Muscle layer of duodenum (tissue), 2 donors: ENCODE results near the gene TRPV5.
"Not testable (repeated sequence)": the region's sequence is repeated elsewhere in the genome, so short reads cannot be mapped to it uniquely, and the experiment has no call there.

ENCODE experiments used
- H3K27ac ChIP-seq: one replicate; pipeline ENCODE4 v1.7.0; 2013; ENCODE audit warnings: mild to moderate bottlenecking, low read length
- H3K27me3 ChIP-seq: one replicate; pipeline ENCODE4 v1.7.0; 2013; ENCODE audit warnings: low read depth, mild to moderate bottlenecking, control low read depth, low read length
- H3K36me3 ChIP-seq, 2 donors: one replicate each; pipeline ENCODE4 v1.7.0; 2013; ENCODE audit warnings: low read length in 2 of 2, control low read depth in 1 of 2, mild to moderate bottlenecking in 1 of 2; ENCODE audit not compliant: insufficient read depth in 2 of 2, control insufficient read depth in 1 of 2
- H3K4me1 ChIP-seq, 2 donors: one replicate each; pipeline ENCODE4 v1.7.0; 2013; ENCODE audit warnings: low read length in 2 of 2, mild to moderate bottlenecking in 2 of 2, control low read depth in 1 of 2, moderate library complexity in 1 of 2; ENCODE audit not compliant: insufficient read depth in 2 of 2, control insufficient read depth in 1 of 2
- H3K4me3 ChIP-seq, 2 donors: one replicate each; pipeline ENCODE4 v1.7.0; 2013; ENCODE audit warnings: low read length in 2 of 2, low read depth in 1 of 2, mild to moderate bottlenecking in 1 of 2
- H3K9me3 ChIP-seq, 2 donors: one replicate each; pipeline ENCODE4 v1.7.0; 2013; ENCODE audit warnings: low read length in 2 of 2, control low read depth in 1 of 2, mild to moderate bottlenecking in 1 of 2; ENCODE audit not compliant: control insufficient read depth in 1 of 2
- donor health status: healthy.

Gene TRPV5

DNA sequence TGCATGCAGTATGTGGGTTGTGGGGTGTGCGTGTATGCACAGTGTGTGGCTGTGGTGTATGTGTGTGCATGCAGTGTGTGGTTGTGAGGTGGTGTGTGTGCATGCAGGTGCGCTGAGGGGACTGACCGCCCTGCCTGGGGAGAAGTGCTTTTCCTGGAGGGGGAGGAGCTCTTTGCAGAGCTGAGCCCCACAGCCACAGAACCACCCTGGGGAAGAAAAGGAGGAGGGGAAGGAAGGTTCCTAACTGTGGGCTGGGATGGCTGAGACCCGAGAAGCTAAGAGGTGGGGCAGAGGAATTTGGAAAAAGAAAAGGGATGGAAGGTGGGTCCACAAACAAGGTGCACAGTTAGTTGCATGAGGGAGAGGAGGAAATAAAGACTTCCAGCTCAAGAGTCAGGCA, at the start of gene TRPV5:
TSS of gene TRPV5 (minus strand) at position 123 of the 400 bp plus-strand sequence. CDS start 287 bp downstream, outside the sequence.
- Histone ChIP-seq H3K4me1 (no peaks in the 10 kb centered on the region), H3K27me3 (no peaks in the 10 kb centered on the region), H3K36me3 (no peaks in the 10 kb centered on the region), H3K9me3 (no peaks in the 10 kb centered on the region), H3K27ac (no peak within 1 kb of the TSS), H3K4me3 (no peak within 1 kb of the TSS)

DNA sequence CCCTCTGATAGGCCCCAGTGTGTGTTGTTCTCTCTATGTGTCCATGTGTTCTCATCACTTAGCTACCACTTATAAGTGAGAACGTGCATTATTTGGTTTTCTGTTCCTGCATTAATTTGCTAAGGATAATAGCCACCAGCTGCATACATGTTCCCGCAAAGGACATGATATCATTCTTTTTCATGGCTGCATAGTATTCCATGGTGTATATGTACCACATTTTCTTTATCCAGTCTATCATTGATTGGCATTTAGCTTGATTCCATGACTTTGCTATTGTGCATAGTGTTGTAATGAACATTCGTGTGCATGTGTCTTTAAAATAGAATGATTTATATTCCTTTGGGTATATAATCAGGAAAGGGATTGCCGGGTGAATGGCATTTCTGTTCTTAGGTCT, 44.9 kb upstream of the TRPV5 start:
- not testable (repeated sequence) for H3K27ac ChIP-seq, H3K27me3 ChIP-seq, H3K4me3 ChIP-seq, H3K36me3 ChIP-seq, H3K4me1 ChIP-seq
- peaks cover 0 to 11% of the 10 kb centered on the region in 2 donors for H3K9me3 ChIP-seq

DNA sequence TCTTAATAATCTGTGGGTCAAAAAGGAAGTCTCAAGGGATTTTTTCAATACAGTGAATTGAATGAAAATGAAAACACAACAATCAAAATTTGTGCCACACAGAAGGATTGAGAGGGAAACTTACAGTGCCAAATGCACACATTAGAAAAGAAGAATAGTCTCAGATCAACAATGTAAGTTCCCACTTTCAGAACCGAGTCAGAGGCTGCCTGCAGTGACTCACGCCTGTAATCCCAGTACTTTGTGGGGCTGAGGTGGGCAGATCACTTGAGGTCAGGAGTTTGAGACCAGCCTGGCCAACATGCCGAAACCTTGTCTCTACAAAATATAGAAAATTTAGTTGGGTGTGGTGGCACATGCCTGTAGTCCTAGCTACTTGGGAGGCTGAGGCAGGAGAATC, 41.1 kb upstream of the TRPV5 start:
- Histone ChIP-seq H3K27ac (no peak overlapping the region), H3K36me3 (no peaks in the 10 kb centered on the region), H3K27me3 (no peaks in the 10 kb centered on the region), H3K4me3 (no peak overlapping the region), H3K4me1 (no peaks in the 10 kb centered on the region), H3K9me3 (peaks cover 0 to 5% of the 10 kb centered on the region in 2 donors)

DNA sequence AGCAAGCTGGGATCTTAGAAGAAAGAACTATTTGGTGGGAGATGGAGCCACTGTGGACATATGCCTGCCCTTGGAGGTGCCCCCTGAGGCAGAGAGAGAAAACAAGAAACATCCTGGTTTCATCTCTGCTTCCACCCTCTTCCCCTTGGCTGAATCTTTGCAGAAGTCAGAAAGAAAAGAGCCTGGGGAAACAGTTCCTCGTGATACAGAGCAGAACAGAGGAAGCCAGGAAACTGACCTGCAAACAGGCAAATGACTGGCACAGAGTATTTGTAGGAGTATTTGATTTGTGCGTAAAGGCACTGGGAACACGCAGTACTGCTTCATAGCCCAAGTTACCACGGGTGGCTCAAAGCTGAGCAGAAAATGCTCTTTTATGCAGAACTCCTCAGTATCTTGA, 35.6 kb upstream of the TRPV5 start:
- no peak overlapping the region for H3K27ac ChIP-seq

GRCh38 chr7:142968229-142968628, 34.7 kb upstream of the TRPV5 start:
- H3K27ac ChIP-seq: no peak overlapping the region
- H3K9me3 ChIP-seq: no peaks in the 10 kb centered on the region
- H3K4me1 ChIP-seq: no peaks in the 10 kb centered on the region
- no peak overlapping the region for H3K4me3 ChIP-seq
- no peaks in the 10 kb centered on the region for H3K27me3 ChIP-seq
- H3K36me3 ChIP-seq: no peaks in the 10 kb centered on the region

More for the DNA sequence above, 35.6 kb upstream of the TRPV5 start:
- no peaks in the 10 kb centered on the region for H3K4me1 ChIP-seq
- no peaks in the 10 kb centered on the region for H3K9me3 ChIP-seq
- no peak overlapping the region for H3K4me3 ChIP-seq
- H3K36me3 ChIP-seq: no peaks in the 10 kb centered on the region
- H3K27me3 ChIP-seq: no peaks in the 10 kb centered on the region

GRCh38 chr7:142964502-142965246, 31.1 kb upstream of the TRPV5 start:
- Histone ChIP-seq H3K9me3 (no peaks in the 10 kb centered on the region), H3K27ac (no peak overlapping the region), H3K27me3 (no peaks in the 10 kb centered on the region), H3K36me3 (no peaks in the 10 kb centered on the region), H3K4me1 (no peaks in the 10 kb centered on the region), H3K4me3 (no peak overlapping the region)

DNA sequence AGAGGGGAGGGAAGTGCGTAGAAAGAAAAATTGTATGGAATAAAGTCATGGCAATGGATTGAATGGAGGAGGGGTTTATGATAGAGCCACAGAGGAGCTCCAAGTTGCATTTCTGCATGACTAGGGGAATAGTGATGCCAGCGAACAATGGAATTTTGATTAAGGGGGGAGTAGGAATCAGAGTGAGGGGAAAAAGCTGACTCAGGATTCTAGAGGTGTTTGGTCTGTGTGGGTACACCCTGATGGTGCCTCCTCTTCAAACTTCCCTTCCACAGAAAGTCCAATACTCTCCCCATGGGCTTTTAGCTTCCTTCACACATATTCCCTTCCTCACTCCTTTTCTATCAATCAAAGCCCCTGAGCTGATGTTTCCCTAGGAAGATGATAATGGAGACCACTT, 30.4 kb upstream of the TRPV5 start:
- no peak overlapping the region for H3K4me3 ChIP-seq
- H3K9me3 ChIP-seq: no peaks in the 10 kb centered on the region
- no peaks in the 10 kb centered on the region for H3K27me3 ChIP-seq
- H3K36me3 ChIP-seq: no peaks in the 10 kb centered on the region
- H3K27ac ChIP-seq: no peak overlapping the region
- no peaks in the 10 kb centered on the region for H3K4me1 ChIP-seq

DNA sequence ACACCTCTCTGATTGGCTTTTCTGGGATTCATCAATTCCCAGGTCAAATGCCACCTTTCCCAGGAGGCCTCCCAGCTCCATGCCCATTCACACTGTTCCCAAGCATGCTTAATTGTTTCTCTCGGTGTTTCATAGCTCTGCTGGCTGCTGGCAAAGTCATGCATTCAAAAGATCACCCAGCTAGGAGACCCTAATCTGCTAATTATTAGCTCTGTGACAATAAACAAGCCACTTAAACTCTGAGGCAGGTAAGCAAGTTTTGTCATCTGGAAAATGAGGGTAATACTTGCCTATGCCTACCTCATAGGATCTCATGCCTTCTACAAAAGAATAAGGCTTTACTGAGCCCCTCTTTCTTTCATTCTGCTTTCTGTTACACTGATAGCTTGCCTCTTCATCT, 29.4 kb upstream of the TRPV5 start:
- H3K4me3 ChIP-seq: no peak overlapping the region
- H3K27me3 ChIP-seq: no peaks in the 10 kb centered on the region
- H3K27ac ChIP-seq: no peak overlapping the region
- H3K9me3 ChIP-seq: no peaks in the 10 kb centered on the region
- H3K4me1 ChIP-seq: no peaks in the 10 kb centered on the region
- no peaks in the 10 kb centered on the region for H3K36me3 ChIP-seq

- H3K9me3 ChIP-seq: no peaks in the 10 kb centered on the region
- no peaks in the 10 kb centered on the region for H3K27me3 ChIP-seq
- no peaks in the 10 kb centered on the region for H3K4me1 ChIP-seq
- H3K27ac ChIP-seq: no peak within 1 kb of the TSS
- H3K4me3 ChIP-seq: no peak within 1 kb of the TSS
- no peaks in the 10 kb centered on the region for H3K36me3 ChIP-seq
Observed at GRCh38 chr7:142961973-142962926, 28.7 kb upstream of the TRPV5 start, which contains the start of gene KEL. TSS of gene KEL (minus strand) at chr7:142962363. CDS start at chr7:142962206, 157 bp downstream.

DNA sequence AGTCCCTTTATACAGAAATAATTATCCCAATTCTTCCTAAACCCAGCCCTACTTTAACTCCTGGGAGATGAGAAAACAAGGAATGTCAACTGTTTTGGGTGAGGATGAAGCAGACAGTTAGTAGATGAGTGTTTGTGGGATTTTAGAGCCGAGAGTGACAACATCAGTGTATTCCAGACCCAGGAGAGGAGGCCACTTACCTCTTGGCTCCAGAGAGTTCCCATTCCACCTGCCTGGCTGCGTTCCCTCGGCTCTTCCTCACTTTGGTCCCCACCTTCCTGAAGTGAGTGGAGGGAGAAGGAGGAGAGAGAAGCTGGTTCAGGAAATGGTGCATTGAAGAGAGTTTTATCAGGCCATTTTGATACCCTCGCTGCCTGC, 28.0 kb upstream of the TRPV5 start:
- Histone ChIP-seq H3K36me3 (no peaks in the 10 kb centered on the region), H3K4me3 (no peak overlapping the region), H3K27me3 (no peaks in the 10 kb centered on the region), H3K4me1 (no peaks in the 10 kb centered on the region), H3K9me3 (no peaks in the 10 kb centered on the region), H3K27ac (no peak overlapping the region)

GRCh38 chr7:142960955-142961512, 27.5 kb upstream of the TRPV5 start:
- no peaks in the 10 kb centered on the region for H3K4me1 ChIP-seq
- H3K4me3 ChIP-seq: no peak overlapping the region
- H3K27ac ChIP-seq: no peak overlapping the region
- H3K9me3 ChIP-seq: no peaks in the 10 kb centered on the region
- H3K27me3 ChIP-seq: no peaks in the 10 kb centered on the region
- H3K36me3 ChIP-seq: no peaks in the 10 kb centered on the region
